WTC11 (cell line): ENCODE results near the gene TMED4. TPM values are rescaled to one million over a fixed set of nuclear protein-coding genes. Genes with fewer than 3 reads are reported as not detected.

Experiments
- ATAC-seq: fragments of 200-7000 bp; cut with Tn5 transposase; 2 replicates; pipeline ENCODE4 v1.10.0; 2021; ENCODE audit warnings: mild to moderate bottlenecking, moderate library complexity
- CTCF ChIA-PET: fragments of 300-600 bp; sonication (Branson Sonifier 250); formaldehyde crosslinking; loops from one replicate; lab custom pipeline; 2021; ENCODE audit warnings: antibody characterized with exemption; lab: Charles Lee
- POLR2A ChIA-PET: fragments of 350-600 bp; sonication (Branson Sonifier 250); formaldehyde crosslinking; loops from one replicate; lab custom pipeline; 2021; ENCODE audit warnings: antibody characterized with exemption; lab: Charles Lee
- DNase-seq: peaks from one replicate; pipeline ENCODE4 v3.0.0; 2021; ENCODE audit warnings: low spot score
- H3K27ac Mint-ChIP-seq: 2 replicates; pipeline ENCODE4 v1.8.0; 2021; ENCODE audit warnings: mixed read lengths
- H3K27me3 Mint-ChIP-seq: 2 replicates; pipeline ENCODE4 v1.8.0; 2021; ENCODE audit warnings: low read depth, mild to moderate bottlenecking, moderate library complexity, mixed read lengths
- H3K36me3 Mint-ChIP-seq: 2 replicates; pipeline ENCODE4 v1.8.0; 2021; ENCODE audit warnings: mixed read lengths
- H3K4me1 Mint-ChIP-seq: 2 replicates; pipeline ENCODE4 v1.8.0; 2022; ENCODE audit warnings: mixed read lengths
- H3K4me3 Mint-ChIP-seq: 2 replicates; pipeline ENCODE4 v1.8.0; 2021; ENCODE audit warnings: mild to moderate bottlenecking, moderate library complexity, mixed read lengths
- H3K9me3 Mint-ChIP-seq: 2 replicates; pipeline ENCODE4 v1.8.0; 2021; ENCODE audit warnings: mixed read lengths
- ATF1 ChIP-seq: sonication (generic); formaldehyde crosslinking; IDR thresholded peaks from 2 replicates; pipeline ENCODE4 v1.8.1; 2023; ENCODE audit warnings: mild to moderate bottlenecking, moderate library complexity, missing genetic modification reagents
- CREB1 ChIP-seq: sonication (generic); formaldehyde crosslinking; IDR thresholded peaks from 2 replicates; pipeline ENCODE4 v1.8.0; 2023; ENCODE audit warnings: mild to moderate bottlenecking, missing genetic modification reagents
- E2F1 ChIP-seq: sonication (generic); formaldehyde crosslinking; IDR thresholded peaks from 2 replicates; pipeline ENCODE4 v1.8.0; 2022; ENCODE audit warnings: mild to moderate bottlenecking, missing genetic modification reagents
- ELF4 ChIP-seq: sonication (generic); formaldehyde crosslinking; IDR thresholded peaks from 2 replicates; pipeline ENCODE4 v1.8.1; 2022; ENCODE audit warnings: low read depth, mild to moderate bottlenecking, moderate library complexity, missing genetic modification reagents
- ESRRA ChIP-seq: sonication (generic); formaldehyde crosslinking; IDR thresholded peaks from 2 replicates; pipeline ENCODE4 v1.8.1; 2022; ENCODE audit warnings: mild to moderate bottlenecking, missing genetic modification reagents, borderline replicate concordance
- IRF2 ChIP-seq: sonication (generic); formaldehyde crosslinking; IDR thresholded peaks from 2 replicates; pipeline ENCODE4 v1.8.0; 2022; ENCODE audit warnings: low read depth, missing genetic modification reagents, borderline replicate concordance
- MAX ChIP-seq: sonication (generic); formaldehyde crosslinking; IDR thresholded peaks from 2 replicates; pipeline ENCODE4 v1.8.0; 2022; ENCODE audit warnings: mild to moderate bottlenecking, missing genetic modification reagents
- NFATC4 ChIP-seq: fragments of 250-450 bp; sonication (Bioruptor Pico); IDR thresholded peaks from 2 replicates; pipeline ENCODE4 v1.9.0; 2021; ENCODE audit warnings: mild to moderate bottlenecking
- NFYB ChIP-seq: sonication (generic); formaldehyde crosslinking; conservative IDR thresholded peaks from 2 replicates; pipeline ENCODE4 v1.8.0; 2022; ENCODE audit warnings: low read depth, missing genetic modification reagents
- NR3C1 ChIP-seq: sonication (generic); formaldehyde crosslinking; conservative IDR thresholded peaks from 2 replicates; pipeline ENCODE4 v1.8.1; 2023; ENCODE audit warnings: low read depth, mild to moderate bottlenecking, missing genetic modification reagents
- OVOL2 ChIP-seq: fragments of 250-450 bp; sonication (Bioruptor Pico); IDR thresholded peaks from 2 replicates; pipeline ENCODE4 v1.9.0; 2021; ENCODE audit warnings: mild to moderate bottlenecking, borderline replicate concordance
- PRDM15 ChIP-seq: sonication (generic); formaldehyde crosslinking; IDR thresholded peaks from 2 replicates; pipeline ENCODE4 v1.8.0; 2022; ENCODE audit warnings: missing genetic modification reagents
- RORB ChIP-seq: fragments of 250-450 bp; sonication (Bioruptor Pico); IDR thresholded peaks from 2 replicates; pipeline ENCODE4 v1.9.0; 2021; ENCODE audit warnings: mild to moderate bottlenecking
- TCF7 ChIP-seq: sonication (generic); formaldehyde crosslinking; IDR thresholded peaks from 2 replicates; pipeline ENCODE4 v1.8.0; 2022; ENCODE audit warnings: mild to moderate bottlenecking, low read depth, missing genetic modification reagents, moderate library complexity
- TEAD4 ChIP-seq: sonication (generic); formaldehyde crosslinking; IDR thresholded peaks from 2 replicates; pipeline ENCODE4 v1.8.0; 2022; ENCODE audit warnings: mild to moderate bottlenecking, missing genetic modification reagents
- TP53 ChIP-seq: sonication (generic); formaldehyde crosslinking; IDR thresholded peaks from 2 replicates; pipeline ENCODE4 v1.8.1; 2023; ENCODE audit warnings: mild to moderate bottlenecking, missing genetic modification reagents
- ZNF121 ChIP-seq: sonication (generic); formaldehyde crosslinking; IDR thresholded peaks from 2 replicates; pipeline ENCODE4 v1.8.0; 2023; ENCODE audit warnings: missing genetic modification reagents
- ZNF396 ChIP-seq: fragments of 250-450 bp; sonication (Bioruptor Pico); IDR thresholded peaks from 2 replicates; pipeline ENCODE4 v1.8.0; 2021; ENCODE audit warnings: mild to moderate bottlenecking, moderate library complexity, borderline replicate concordance
- ZNF416 ChIP-seq: fragments of 250-450 bp; sonication (Bioruptor Pico); IDR thresholded peaks from 2 replicates; pipeline ENCODE4 v1.9.0; 2021; ENCODE audit warnings: mild to moderate bottlenecking, inconsistent platforms
- total RNA-seq: library from RNA; stranded (reverse); gene quantifications from 3 replicates; pipeline ENCODE4 v1.2.3, GENCODE V29; 2021
- TF ChIP-seq, protein P1 (sequence below): sonication (generic); formaldehyde crosslinking; IDR thresholded peaks from 2 replicates; pipeline ENCODE4 v1.8.1; 2022; ENCODE audit warnings: mild to moderate bottlenecking, missing genetic modification reagents, moderate library complexity, borderline replicate concordance
- TF ChIP-seq, protein P2 (sequence below): fragments of 250-450 bp; sonication (Bioruptor Pico); IDR thresholded peaks from 2 replicates; pipeline ENCODE4 v2.1.2; 2022; ENCODE audit warnings: mild to moderate bottlenecking, moderate library complexity

The TMED4 gene
- total RNA-seq, 1 experiment from 2014 or later = 58.6 TPM

GRCh38 chr7:44625526-44626471 lies 43.8 kb upstream of the TMED4 start:
- DNase-seq = no peak
- Mint-ChIP-seq H3K4me3 (no peak overlapping the region), H3K9me3 (no peaks in the 10 kb centered on the region), H3K36me3 (peaks cover 14% of the 10 kb centered on the region), H3K27me3 (no peaks in the 10 kb centered on the region), H3K27ac (0 out of 2 replicates have a peak overlapping the region, but pooled peaks have one; percentile 23), H3K4me1 (peaks cover 11% of the 10 kb centered on the region)
- no peak for TF ChIP-seq NR3C1 (CRISPR knock-in tag)
- TF ChIP-seq TP53 (CRISPR knock-in tag) = no peak
- TF ChIP-seq PRDM15 (CRISPR knock-in tag) = no peak
- no peak for TF ChIP-seq ZNF416 (CRISPR knock-in tag)
- TF ChIP-seq, protein P1, sequence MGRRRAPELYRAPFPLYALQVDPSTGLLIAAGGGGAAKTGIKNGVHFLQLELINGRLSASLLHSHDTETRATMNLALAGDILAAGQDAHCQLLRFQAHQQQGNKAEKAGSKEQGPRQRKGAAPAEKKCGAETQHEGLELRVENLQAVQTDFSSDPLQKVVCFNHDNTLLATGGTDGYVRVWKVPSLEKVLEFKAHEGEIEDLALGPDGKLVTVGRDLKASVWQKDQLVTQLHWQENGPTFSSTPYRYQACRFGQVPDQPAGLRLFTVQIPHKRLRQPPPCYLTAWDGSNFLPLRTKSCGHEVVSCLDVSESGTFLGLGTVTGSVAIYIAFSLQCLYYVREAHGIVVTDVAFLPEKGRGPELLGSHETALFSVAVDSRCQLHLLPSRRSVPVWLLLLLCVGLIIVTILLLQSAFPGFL (CRISPR knock-in tag) = no peak
- TF ChIP-seq E2F1 (CRISPR knock-in tag) = no peak
- TF ChIP-seq OVOL2 = no peak
- TF ChIP-seq IRF2 = no peak
- TF ChIP-seq CREB1 (CRISPR knock-in tag) = no peak
- TF ChIP-seq TCF7 (CRISPR knock-in tag) = no peak
- TF ChIP-seq ZNF121 (CRISPR knock-in tag) = no peak
- no peak for TF ChIP-seq NFYB (CRISPR knock-in tag)
- TF ChIP-seq RORB (CRISPR knock-in tag) = no peak
- no peak for TF ChIP-seq TEAD4 (CRISPR knock-in tag)
- no peak for TF ChIP-seq ATF1 (CRISPR knock-in tag)
- no peak for TF ChIP-seq ESRRA (CRISPR knock-in tag)
- TF ChIP-seq ELF4 (CRISPR knock-in tag) = no peak
- no peak for TF ChIP-seq MAX (CRISPR knock-in tag)
- CTCF ChIA-PET = no interaction called here
- ATAC-seq = no peak
- POLR2A ChIA-PET = no interaction called here

DNA sequence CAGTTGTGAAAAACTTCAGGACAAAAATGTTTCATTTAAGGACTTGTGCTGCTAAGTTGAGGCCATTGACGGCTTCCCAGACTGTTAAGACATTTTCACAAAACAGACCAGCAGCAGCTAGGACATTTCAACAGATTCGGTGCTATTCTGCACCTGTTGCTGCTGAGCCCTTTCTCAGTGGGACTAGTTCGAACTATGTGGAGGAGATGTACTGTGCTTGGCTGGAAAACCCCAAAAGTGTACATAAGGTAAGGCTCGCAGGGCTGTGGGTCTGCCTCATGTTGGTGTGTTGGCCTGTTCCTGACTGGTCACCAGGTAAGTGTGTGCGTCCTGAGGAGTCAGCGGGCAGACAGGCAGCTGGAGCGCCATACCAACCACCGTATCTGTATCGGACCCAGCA lies 42.3 kb upstream of the TMED4 start:
- Mint-ChIP-seq H3K27ac (peak overlapping the region; percentile 6; the same call in 1 of the 2 replicates), H3K4me3 (no peak overlapping the region)
- TF ChIP-seq, protein P1 (CRISPR knock-in tag) = no peak
- TF ChIP-seq, protein P2, sequence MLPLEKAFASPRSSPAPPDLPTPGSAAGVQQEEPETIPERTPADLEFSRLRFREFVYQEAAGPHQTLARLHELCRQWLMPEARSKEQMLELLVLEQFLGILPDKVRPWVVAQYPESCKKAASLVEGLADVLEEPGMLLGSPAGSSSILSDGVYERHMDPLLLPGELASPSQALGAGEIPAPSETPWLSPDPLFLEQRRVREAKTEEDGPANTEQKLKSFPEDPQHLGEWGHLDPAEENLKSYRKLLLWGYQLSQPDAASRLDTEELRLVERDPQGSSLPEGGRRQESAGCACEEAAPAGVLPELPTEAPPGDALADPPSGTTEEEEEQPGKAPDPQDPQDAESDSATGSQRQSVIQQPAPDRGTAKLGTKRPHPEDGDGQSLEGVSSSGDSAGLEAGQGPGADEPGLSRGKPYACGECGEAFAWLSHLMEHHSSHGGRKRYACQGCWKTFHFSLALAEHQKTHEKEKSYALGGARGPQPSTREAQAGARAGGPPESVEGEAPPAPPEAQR = no peak
- TF ChIP-seq CREB1 (CRISPR knock-in tag) = no peak
- no peak for TF ChIP-seq PRDM15 (CRISPR knock-in tag)
- TF ChIP-seq ELF4 (CRISPR knock-in tag) = no peak
- no peak for TF ChIP-seq ZNF396 (CRISPR knock-in tag)
- no peak for TF ChIP-seq NFATC4 (CRISPR knock-in tag)

More for the DNA sequence above, 42.3 kb upstream of the TMED4 start:
- Mint-ChIP-seq H3K9me3 (no peaks in the 10 kb centered on the region), H3K36me3 (peaks cover 14% of the 10 kb centered on the region), H3K4me1 (no peaks in the 10 kb centered on the region; the same call in 1 of the 2 replicates), H3K27me3 (no peaks in the 10 kb centered on the region)
- CTCF ChIA-PET = no interaction called here
- no peak for DNase-seq
- ATAC-seq = no peak
- POLR2A ChIA-PET = interaction anchor here (0.7 kb wide), 1 partner anchor 33 kb away, joined by 3 read pairs; no protein-coding TSS in a partner anchor
